HTERT RPE-1 (cell line): ENCODE results near the gene PACSIN1.

Experiments
- in situ Hi-C: fragments of 300-500 bp; cut with MboI; formaldehyde crosslinking; loops from 4 replicates; pipeline ENCODE4 v1.14.3; 2020; ENCODE audit warnings: low sequenced_read_pairs

PACSIN1 gene

DNA sequence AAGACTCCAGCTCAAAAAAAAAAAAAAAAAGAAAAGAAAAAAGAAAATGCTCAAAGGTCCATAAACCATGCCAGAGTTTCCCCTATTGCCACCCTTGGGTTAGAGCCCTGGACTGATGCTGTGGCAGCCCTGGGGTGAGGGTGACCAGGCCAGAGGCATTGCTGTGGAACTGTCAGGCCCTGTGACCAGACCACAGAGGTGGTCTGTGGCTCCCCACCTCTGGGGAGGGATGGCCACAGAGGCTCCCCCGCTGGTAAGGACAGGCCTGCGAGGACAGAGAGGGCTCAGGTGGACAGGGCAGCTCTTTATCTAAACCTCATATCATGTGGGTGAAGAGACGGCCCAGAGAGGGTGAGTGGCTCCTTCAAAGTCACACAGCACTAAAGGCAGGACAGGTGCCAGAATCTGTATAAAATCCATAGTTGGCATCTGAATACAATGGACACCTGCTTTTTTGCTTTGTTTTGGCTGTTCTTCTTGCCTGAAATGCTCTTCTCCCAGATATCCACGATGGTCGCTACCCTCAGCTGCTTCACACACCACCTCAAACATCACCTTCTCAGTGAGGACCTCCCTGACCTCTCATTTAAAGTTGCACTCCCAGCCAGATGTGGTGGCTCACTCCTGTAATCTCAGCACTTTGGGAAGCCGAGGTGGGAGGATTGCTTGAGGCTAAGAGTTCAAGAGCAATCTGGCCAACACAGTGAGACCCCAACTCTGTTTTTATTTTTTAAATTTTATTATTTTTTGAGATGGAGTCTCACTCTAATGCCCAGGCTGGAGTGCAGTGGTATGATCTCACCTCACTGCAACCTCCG, 112.8 kb downstream of the PACSIN1 start:
- in situ Hi-C loops = no loop called here

DNA sequence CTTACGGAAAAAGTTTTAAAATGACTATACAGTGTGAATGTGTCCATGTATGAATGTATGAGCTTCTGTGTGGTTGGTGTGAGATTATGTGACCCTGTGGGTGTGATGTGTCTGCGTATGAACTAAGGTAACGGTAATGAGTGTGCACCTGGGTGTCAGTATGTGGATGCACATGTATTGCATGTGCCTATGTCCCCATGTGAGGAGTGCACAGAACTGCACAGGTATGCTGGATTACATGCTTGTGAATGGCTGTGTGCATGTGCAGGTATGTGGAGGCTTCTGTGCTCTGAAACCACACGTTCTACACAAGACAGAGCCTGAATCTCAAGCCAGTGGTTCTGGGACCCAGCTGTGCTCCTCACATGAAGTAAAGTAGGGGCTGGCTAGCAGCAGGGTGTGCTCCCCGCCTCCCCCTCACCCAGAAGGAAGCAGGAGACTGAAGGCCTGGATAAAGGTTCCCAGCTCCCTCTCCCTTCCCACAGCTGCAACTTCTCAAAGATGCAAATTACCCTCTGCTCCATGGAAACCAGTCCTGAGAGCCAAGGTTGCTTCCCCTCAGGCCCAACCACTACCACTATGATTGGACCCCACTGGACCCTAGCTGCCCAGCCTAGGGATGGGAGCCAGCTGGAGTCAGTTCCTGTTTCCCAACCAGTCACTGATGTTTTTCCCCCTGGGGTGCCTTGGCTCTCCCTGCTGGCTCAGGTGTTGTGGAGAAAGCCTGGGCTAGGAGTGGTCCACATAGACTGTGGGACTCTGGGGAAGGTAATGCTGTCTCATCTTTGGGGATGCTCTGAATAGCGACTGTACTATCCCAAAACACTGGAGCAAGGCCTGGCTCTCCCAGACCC, 115.1 kb downstream of the PACSIN1 start:
- in situ Hi-C loops = no loop called here

DNA sequence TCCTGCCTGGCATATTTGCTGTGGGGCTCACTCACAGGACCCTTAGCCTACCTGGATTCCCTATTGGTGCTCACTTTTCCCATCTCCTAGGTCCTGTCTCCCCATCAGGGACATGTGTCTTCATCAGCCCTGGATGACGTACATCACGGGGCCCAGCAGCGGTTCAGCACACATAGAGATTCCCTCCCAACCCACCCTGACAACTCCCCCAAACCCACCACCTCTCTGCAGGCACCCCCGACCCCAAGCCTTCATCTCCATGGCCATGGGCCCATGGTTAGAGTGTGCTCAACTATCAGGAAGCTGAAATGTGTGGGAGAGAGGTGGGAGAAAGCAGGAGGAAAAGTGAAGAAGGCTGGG, 115.7 kb downstream of the PACSIN1 start:
- in situ Hi-C loops = no loop called here

- in situ Hi-C loops = no loop called here
Measured at GRCh38 chr6:34583461-34583860, 117.6 kb downstream of the PACSIN1 start.

GRCh38 chr6:34583861-34584604, 118.2 kb downstream of the PACSIN1 start:
- in situ Hi-C loops = no loop called here

GRCh38 chr6:34584694-34585093, 118.8 kb downstream of the PACSIN1 start:
- in situ Hi-C loops = no loop called here
